ENCODE data around the gene STIP1. TPM values are rescaled to one million over a fixed set of nuclear protein-coding genes. Genes with fewer than 3 reads are reported as not detected.
A peak's percentile ranks its signal among the peaks of the same experiment; 100 is the strongest.

Gene STIP1
- total and polyA plus RNA-seq, 9 of the 15 experiments (the other 6 are each of a cell fraction or from before 2014, with no cell fraction given): 58.1 to 465 (median 346) TPM

GRCh38 chr11:64240435-64241240, 54.7 kb downstream of the STIP1 start, which contains the start of gene FKBP2 (continued):
- TF ChIP-seq BCLAF1 (IDR thresholded peaks at IDR 0.05; ENCODE audit: borderline replicate concordance in 1 of 2, control insufficient read depth in 1 of 2, low read depth in 2 of 2, low read length in 1 of 2): no peak; a peak in 1 of 4 replicates
- peak; percentile 84 for TF ChIP-seq EP400 (IDR thresholded peaks at IDR 0.05)
- TF ChIP-seq CBX2 (IDR thresholded peaks at IDR 0.05; ENCODE audit: insufficient read depth, low read length, poor library complexity, severe bottlenecking): no peak
- TF ChIP-seq MBD2 (IDR thresholded peaks at IDR 0.05; ENCODE audit: borderline replicate concordance, low read depth): peak; percentile 68; the same call in 1 of the 2 replicates
- TF ChIP-seq NFRKB (IDR thresholded peaks at IDR 0.05; ENCODE audit: low read depth): peak; percentile 91
- peak; percentile 25; the same call in 1 of the 2 replicates for TF ChIP-seq ZNF75A (CRISPR knock-in tag; IDR thresholded peaks at IDR 0.05)
- peak; percentile 67 for TF ChIP-seq USF1 (CRISPR knock-in tag; IDR thresholded peaks at IDR 0.05)
- TF ChIP-seq BMI1 (IDR thresholded peaks at IDR 0.05; ENCODE audit: low read length): no peak
- TF ChIP-seq, protein P1, sequence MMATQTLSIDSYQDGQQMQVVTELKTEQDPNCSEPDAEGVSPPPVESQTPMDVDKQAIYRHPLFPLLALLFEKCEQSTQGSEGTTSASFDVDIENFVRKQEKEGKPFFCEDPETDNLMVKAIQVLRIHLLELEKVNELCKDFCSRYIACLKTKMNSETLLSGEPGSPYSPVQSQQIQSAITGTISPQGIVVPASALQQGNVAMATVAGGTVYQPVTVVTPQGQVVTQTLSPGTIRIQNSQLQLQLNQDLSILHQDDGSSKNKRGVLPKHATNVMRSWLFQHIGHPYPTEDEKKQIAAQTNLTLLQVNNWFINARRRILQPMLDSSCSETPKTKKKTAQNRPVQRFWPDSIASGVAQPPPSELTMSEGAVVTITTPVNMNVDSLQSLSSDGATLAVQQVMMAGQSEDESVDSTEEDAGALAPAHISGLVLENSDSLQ (IDR thresholded peaks at IDR 0.05): no peak
- no peak for TF ChIP-seq RFX5 (IDR thresholded peaks at IDR 0.05; ENCODE audit: low read depth, low read length)
- no peak for TF ChIP-seq NCOA2 (IDR thresholded peaks at IDR 0.05; ENCODE audit: partially characterized antibody in 2 of 2)
- TF ChIP-seq NELFE (IDR thresholded peaks at IDR 0.05; ENCODE audit: insufficient read depth, insufficient read length): no peak
- TF ChIP-seq ATF7 (IDR thresholded peaks at IDR 0.05): peak; percentile 73
- TF ChIP-seq NCOR1 (IDR thresholded peaks at IDR 0.05): peak; percentile 59; the same call in 1 of the 2 replicates
- 0 out of 2 replicates have a peak, but pooled peaks have one; percentile 47 for TF ChIP-seq CBX1 (IDR thresholded peaks at IDR 0.05; ENCODE audit: low read depth)
- TF ChIP-seq ZNF780A (CRISPR knock-in tag; IDR thresholded peaks at IDR 0.05): no peak
- TF ChIP-seq, protein P2, sequence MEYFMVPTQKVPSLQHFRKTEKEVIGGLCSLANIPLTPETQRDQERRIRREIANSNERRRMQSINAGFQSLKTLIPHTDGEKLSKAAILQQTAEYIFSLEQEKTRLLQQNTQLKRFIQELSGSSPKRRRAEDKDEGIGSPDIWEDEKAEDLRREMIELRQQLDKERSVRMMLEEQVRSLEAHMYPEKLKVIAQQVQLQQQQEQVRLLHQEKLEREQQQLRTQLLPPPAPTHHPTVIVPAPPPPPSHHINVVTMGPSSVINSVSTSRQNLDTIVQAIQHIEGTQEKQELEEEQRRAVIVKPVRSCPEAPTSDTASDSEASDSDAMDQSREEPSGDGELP (CRISPR knock-in tag; IDR thresholded peaks at IDR 0.05; ENCODE audit: borderline replicate concordance): peak; percentile 42; the same call in 1 of the 2 replicates
- 0 out of 2 replicates have a peak, but pooled peaks have one; percentile 32 for TF ChIP-seq ZNF764 (CRISPR knock-in tag; IDR thresholded peaks at IDR 0.05; ENCODE audit: low read depth)
- 0 out of 2 replicates have a peak, but pooled peaks have one; percentile 25 for TF ChIP-seq ZSCAN32 (CRISPR knock-in tag; IDR thresholded peaks at IDR 0.05)
- TF ChIP-seq SIN3B (IDR thresholded peaks at IDR 0.05; ENCODE audit: low read depth): peak; percentile 22; the same call in 1 of the 2 replicates
